HG03103 (cell line): ENCODE results near the gene ZBTB49.
"Not testable (repeated sequence)": the region's sequence is repeated elsewhere in the genome, so short reads cannot be mapped to it uniquely, and the experiment has no call there.

Experiments used
- ATAC-seq: cut with Tn5 transposase; IDR thresholded peaks from one replicate; pipeline ENCODE4 v1.9.1; 2021; ENCODE audit warnings: low read depth; ENCODE audit not compliant: unreplicated experiment

Gene ZBTB49

GRCh38 chr4:4289941-4290850 lies at the start of gene ZBTB49, which contains the start of gene LYAR:
ZBTB49 (plus strand) TSS chr4:4290251; CDS start chr4:4299946, 9,695 bp downstream.
LYAR (minus strand) TSS chr4:4290154; CDS start chr4:4283742, 6,412 bp downstream.
- ATAC-seq: peak; percentile 88

- ATAC-seq: no peak
Measured at GRCh38 chr4:4245172-4245571, 44.9 kb upstream of the ZBTB49 start.

DNA sequence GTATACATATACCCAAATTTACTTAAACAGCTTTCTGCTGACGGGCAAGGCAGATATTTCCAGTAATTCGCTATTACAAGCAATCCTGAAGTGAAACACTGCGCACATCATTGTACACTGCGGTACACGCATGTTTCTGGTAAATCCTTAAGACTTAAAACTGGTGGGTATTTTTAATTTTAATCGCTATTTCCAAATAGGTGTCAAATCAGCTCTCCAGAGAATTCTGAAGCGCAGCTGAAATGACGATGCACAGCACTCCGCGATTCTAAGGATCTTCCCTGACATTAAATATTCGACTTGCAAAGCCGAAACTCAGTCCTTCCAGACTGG lies 42.4 kb upstream of the ZBTB49 start:
- ATAC-seq: no peak

DNA sequence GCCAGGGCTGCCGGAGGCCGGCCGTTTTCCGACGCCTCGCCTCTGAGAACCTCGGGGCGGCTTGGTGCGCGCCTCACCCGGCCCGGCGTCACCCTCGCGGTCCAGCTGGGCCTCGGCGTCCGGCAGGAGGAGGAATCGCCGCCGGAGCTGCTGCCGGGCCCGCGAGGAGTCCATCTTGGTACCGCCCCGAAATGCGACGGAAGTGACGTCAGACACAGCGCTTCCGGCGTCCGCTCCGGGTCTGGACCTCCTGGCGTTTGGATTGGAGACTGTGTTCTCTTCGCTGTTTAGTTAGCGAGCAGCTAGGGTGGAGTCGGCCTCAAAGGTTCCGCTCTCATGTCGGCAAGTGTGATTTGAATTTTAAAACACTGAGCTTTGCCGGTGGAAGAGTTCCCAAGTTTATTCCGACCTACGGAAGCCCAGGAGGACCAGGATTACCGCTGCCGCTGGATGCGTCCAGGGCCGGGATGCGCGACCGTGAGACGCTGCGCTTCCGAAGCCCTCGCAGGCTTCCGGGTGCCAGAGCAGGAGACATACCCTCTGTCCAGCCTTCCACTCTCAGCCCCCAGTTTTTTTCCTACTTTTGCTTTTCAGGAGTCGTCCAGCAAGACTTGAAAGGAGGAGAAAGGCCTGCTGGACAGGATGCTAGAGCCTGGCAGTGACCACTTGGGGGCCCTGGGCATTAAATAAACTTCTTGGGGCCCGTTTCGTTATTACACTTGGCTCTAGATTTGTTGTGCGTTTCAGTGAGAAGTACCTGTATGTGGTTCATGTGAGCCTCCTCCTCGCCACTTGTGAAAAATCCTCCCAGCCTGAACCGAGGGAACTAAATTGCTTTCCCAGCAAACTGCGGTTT lies 41.8 kb upstream of the ZBTB49 start, which contains the start of gene TMEM128:
TMEM128 (minus strand) TSS at position 195 of the 856 bp plus-strand sequence; CDS start at position 174, 21 bp downstream.
- peak; percentile 98 for ATAC-seq

DNA sequence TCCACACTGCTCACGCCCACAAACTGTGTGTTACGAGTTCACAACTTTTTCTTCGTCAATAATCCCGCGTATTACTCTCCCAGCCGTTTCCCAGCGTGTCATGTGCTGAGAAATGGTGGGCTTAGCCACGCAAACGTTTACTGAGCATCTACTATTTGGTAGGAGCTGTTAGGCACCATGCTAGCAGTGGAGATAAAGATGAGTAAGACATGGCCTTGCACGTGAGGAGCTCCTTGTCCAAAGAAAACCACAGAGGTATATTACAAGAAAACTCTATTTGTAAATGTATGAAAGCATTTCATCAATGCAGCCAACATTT lies 41.2 kb upstream of the ZBTB49 start:
- ATAC-seq: no peak

GRCh38 chr4:4249342-4249741 lies 40.7 kb upstream of the ZBTB49 start:
- not testable (repeated sequence) for ATAC-seq

DNA sequence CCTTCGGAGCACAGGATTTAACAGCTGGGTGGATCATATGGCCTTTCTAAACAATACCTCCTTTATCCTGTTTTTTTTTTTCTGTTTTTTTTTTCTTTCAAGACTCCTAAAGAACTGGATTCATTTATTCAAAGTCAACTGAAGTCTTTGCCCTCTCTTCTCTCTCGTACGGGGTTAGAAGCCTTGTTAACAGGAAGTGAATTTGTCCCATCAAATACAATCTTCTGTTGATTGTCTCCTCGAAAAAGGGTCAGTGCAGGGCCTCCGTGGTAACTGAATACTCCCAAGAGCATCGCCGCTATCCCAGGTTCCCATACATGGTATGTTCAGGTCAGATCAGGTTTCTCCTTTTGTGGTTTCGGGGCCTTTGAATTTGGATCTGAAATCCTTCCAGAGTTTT lies 40.2 kb upstream of the ZBTB49 start:
- no peak for ATAC-seq

- ATAC-seq: no peak
Measured at GRCh38 chr4:4254199-4254598, 35.9 kb upstream of the ZBTB49 start.

DNA sequence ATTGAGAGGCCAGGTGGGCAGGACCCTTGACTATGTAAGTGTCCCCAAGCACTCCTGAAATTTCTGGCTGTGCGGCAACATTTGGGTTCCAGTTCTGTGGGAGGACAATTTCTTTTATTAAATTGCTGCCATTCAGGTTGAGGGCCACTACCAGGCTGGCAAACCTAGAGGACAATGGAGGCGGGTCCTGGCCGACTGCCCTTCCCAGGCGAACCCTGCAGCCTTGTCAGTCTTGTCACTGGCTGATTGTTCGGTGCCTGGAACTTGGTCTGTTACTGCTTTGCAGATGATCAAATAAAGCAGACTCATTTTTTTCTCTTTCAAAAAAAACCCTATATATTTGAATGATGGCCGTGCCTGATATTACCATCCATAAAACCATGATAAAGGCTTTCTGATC lies 35.4 kb upstream of the ZBTB49 start:
- no peak for ATAC-seq

DNA sequence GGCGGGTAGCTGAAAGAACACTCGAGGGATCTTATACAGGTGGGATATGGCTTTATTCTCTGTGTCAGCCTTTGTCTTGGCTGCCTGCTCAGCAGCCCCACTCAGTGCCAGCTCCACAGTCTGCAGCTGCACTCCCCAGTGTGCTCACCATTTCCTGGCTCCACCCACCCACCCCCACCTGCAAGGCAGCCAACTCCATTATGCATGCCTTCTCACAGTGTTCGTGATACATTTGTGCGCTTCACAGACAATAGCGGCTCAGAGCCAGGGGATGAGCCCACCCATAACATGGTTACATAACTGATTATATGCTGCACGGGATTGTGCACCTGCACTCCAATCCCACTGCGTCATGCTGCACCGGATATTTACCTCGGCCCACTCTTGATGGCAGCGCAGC lies 33.3 kb upstream of the ZBTB49 start:
- no peak for ATAC-seq

- not testable (repeated sequence) for ATAC-seq
Measured at GRCh38 chr4:4257705-4258104, 32.3 kb upstream of the ZBTB49 start.

- ATAC-seq: no peak
Measured at GRCh38 chr4:4259484-4260100, 30.5 kb upstream of the ZBTB49 start.

- no peak for ATAC-seq
Measured at GRCh38 chr4:4260185-4260751, 29.8 kb upstream of the ZBTB49 start.

GRCh38 chr4:4267981-4268380 lies 22.1 kb upstream of the ZBTB49 start:
- ATAC-seq: no peak

DNA sequence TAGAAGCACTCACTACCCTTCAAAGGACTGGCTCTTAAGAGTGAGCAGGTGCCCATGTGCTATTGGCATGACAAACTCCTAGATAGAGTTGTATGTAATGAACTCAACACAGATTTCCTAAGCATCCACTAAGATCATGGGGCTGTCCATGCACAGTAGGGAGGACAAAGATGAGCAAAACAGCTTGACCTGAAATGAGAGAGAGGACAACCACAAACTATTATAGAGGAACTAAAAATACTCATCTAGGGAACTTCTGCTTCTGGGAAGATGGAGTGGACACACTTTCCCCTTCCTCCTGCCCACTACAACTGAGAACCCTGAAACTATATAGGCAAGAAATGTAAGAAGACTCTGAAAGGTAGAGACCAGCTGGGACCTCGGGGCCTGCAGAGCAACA lies 21.3 kb upstream of the ZBTB49 start:
- no peak for ATAC-seq

- no peak for ATAC-seq
Measured at GRCh38 chr4:4269331-4269731, 20.7 kb upstream of the ZBTB49 start.

DNA sequence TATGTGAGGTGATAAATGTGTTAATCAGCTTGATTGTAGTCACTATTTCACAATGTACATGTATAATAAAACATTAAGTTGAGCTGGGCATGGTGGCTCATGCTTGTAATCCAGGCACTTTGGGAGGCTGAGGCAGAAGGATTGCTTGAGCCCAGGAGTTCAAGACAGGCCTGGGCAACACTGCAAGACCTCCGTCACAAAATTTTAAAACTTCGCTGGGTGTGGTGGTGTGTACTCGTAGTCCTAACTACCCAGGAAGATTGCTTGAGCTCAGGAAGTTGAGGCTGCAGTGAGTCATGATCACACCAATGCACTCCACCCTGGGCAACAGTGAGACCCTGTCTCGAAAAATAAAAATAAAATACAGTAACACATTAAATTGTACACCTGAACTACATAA lies 20.2 kb upstream of the ZBTB49 start:
- no peak for ATAC-seq

- ATAC-seq: no peak
Measured at GRCh38 chr4:4270529-4270928, 19.5 kb upstream of the ZBTB49 start.

GRCh38 chr4:4271912-4272311 lies 18.1 kb upstream of the ZBTB49 start:
- ATAC-seq: no peak

- ATAC-seq: no peak
Measured at GRCh38 chr4:4274226-4274625, 15.8 kb upstream of the ZBTB49 start.

GRCh38 chr4:4277531-4277930 lies 12.5 kb upstream of the ZBTB49 start:
- no peak for ATAC-seq
